Tibial nerve (tissue), 4 donors: ENCODE data around the gene ALAS1. TPM values are rescaled to one million over a fixed set of nuclear protein-coding genes. Genes with fewer than 3 reads are reported as not detected.

Source experiments
- DNase-seq, 2 donors: peaks; one replicate each; pipeline ENCODE4 v3.0.0-alpha.2; 2019; ENCODE audit warnings: low spot score in 2 of 2
- H3K27ac ChIP-seq, 4 donors: fragments of 200-600 bp; sonication (generic) in 3 of 4; one replicate each; pipeline ENCODE4 v1.5.1; 2017 to 2019; ENCODE audit warnings: mild to moderate bottlenecking in 1 of 4
- H3K27me3 ChIP-seq, 2 donors: fragments of 200-600 bp; sonication (generic) in 1 of 2; one replicate each; pipeline versions ENCODE4 v1.5.1 to v1.6.0; 2017 to 2019
- H3K36me3 ChIP-seq, 3 donors: fragments of 200-600 bp; sonication (generic); one replicate each; pipeline ENCODE4 v1.5.1; 2018 to 2019
- H3K4me1 ChIP-seq, 4 donors: fragments of 200-600 bp; sonication (generic) in 3 of 4; one replicate each; pipeline ENCODE4 v1.5.1; 2017 to 2019
- H3K4me3 ChIP-seq, 4 donors: fragments of 200-600 bp; sonication (generic) in 3 of 4; one replicate each; pipeline ENCODE4 v1.5.1; 2017 to 2019; ENCODE audit warnings: mild to moderate bottlenecking in 1 of 4, moderate library complexity in 1 of 4
- H3K9me3 ChIP-seq, 4 donors: fragments of 200-600 bp; sonication (generic) in 3 of 4; one replicate each; pipeline ENCODE4 v1.5.1; 2017 to 2019
- EP300 ChIP-seq, 2 donors: sonication (generic); formaldehyde crosslinking; IDR thresholded peaks; one replicate each; pipeline ENCODE4 v1.6.1; 2017; ENCODE audit warnings: antibody characterized with exemption in 2 of 2, mild to moderate bottlenecking in 1 of 2
- POLR2A ChIP-seq, 2 donors: fragments of 450-650 bp; IDR thresholded peaks; one replicate each; pipeline ENCODE4 v1.6.1; 2017; ENCODE audit warnings: antibody characterized with exemption in 2 of 2, mild to moderate bottlenecking in 2 of 2, moderate library complexity in 2 of 2
- WGBS, 2 donors: methylation state at CpG; one replicate each; pipeline ENCODE4 v1.1.5; 2018; 5-methylcytosine and 5-hydroxymethylcytosine counted together
- total RNA-seq, 4 donors: library from RNA; depleted of rRNA; stranded (reverse); fragments of >200 nt; gene quantifications; one replicate each; pipeline ENCODE4 v1.1.0, GENCODE V29; 2016
- TF ChIP-seq, protein P1 (sequence below), 5 experiments: fragments of 200-600 bp in 3 of 5; fragments of 450-650 bp in 2 of 5; sonication (generic) in 3 of 5; IDR thresholded peaks; one replicate each; pipeline ENCODE4 v1.5.1; 2016 to 2019; ENCODE audit warnings: antibody characterized with exemption in 5 of 5, mild to moderate bottlenecking in 3 of 5, moderate library complexity in 2 of 5

ALAS1 gene
- total RNA-seq, 4 donors from 2014 or later: 26.1 to 37.1 (median 32.0) TPM

DNA sequence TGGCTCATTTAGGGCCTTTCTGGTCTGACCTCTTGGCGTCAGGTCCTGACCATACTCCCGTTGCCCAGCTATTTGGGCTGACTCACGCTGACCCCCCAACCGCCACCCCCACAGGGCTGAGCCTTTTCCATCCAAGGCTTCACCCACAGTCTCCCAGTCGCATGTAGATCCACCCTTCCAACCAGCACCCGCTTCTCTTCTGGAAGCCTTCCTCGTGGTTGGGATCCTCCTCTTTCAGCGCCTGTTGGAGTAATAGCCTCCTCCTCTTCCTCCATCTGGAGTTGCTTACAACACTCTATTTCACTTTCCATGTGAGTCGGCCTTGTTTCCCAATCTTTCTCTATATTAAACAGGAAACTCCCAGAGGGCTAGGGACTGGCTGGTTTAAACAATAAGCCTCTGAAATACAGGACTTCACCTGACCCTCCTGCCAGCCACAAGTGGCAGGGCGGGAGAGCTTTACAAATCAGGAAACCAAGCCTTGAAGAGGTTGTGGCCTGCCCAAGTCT is 2.1 kb upstream of the ALAS1 start:
- DNase-seq: peak in 1 of 2 donors; percentile 60
- WGBS, 2 donors: 50 to 56% methylated on average over 10 of the region's 10 CpGs
- H3K27me3 ChIP-seq: no peaks in the 10 kb centered on the region
- H3K36me3 ChIP-seq: no peaks in the 10 kb centered on the region
- no peaks in the 10 kb centered on the region for H3K9me3 ChIP-seq
- peaks cover 0 to 71% (median 34%) of the 10 kb centered on the region in 4 donors for H3K4me1 ChIP-seq
- H3K4me3 ChIP-seq: no peak overlapping the region
- H3K27ac ChIP-seq: peak overlapping the region in 3 of 4 donors; percentile 81 to 90 (median 86)
- TF ChIP-seq, protein P1, sequence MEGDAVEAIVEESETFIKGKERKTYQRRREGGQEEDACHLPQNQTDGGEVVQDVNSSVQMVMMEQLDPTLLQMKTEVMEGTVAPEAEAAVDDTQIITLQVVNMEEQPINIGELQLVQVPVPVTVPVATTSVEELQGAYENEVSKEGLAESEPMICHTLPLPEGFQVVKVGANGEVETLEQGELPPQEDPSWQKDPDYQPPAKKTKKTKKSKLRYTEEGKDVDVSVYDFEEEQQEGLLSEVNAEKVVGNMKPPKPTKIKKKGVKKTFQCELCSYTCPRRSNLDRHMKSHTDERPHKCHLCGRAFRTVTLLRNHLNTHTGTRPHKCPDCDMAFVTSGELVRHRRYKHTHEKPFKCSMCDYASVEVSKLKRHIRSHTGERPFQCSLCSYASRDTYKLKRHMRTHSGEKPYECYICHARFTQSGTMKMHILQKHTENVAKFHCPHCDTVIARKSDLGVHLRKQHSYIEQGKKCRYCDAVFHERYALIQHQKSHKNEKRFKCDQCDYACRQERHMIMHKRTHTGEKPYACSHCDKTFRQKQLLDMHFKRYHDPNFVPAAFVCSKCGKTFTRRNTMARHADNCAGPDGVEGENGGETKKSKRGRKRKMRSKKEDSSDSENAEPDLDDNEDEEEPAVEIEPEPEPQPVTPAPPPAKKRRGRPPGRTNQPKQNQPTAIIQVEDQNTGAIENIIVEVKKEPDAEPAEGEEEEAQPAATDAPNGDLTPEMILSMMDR (IDR thresholded peaks at IDR 0.05): no peak
- TF ChIP-seq POLR2A (IDR thresholded peaks at IDR 0.05): no peak
- peak in 1 of 2 donors; percentile 62 for TF ChIP-seq EP300 (IDR thresholded peaks at IDR 0.05)

DNA sequence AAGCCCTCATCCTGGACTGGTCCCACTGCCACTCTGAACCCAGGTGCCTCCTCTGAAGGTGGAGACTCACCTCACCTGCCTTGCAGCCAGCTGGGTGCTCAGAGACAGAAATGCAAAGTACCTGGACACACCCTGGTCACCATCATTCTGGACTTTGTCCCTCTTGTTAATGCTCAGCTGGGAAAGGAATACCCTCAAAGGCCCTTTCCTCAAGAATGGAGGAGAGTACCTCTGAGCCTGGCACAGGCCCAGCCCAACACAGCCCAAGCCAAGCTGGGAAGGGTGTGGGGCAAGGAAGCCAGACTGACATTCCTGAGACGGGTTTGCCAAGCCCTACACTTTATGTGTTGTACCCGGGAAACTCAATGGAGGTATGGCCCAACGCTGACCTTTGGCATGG is 983 bp upstream of the ALAS1 start:
- H3K9me3 ChIP-seq: no peaks in the 10 kb centered on the region
- TF ChIP-seq EP300 (IDR thresholded peaks at IDR 0.05) (no peak), POLR2A (IDR thresholded peaks at IDR 0.05) (no peak)
- TF ChIP-seq, protein P1 (IDR thresholded peaks at IDR 0.05): no peak
- H3K36me3 ChIP-seq: peaks cover 0 to 5% (median 0%) of the 10 kb centered on the region in 3 donors
- no peaks in the 10 kb centered on the region for H3K27me3 ChIP-seq
- no peak overlapping the region for H3K4me3 ChIP-seq
- H3K27ac ChIP-seq: peak overlapping the region; percentile 16 to 90 (median 88)
- DNase-seq: no peak
- peaks cover 0 to 72% (median 30%) of the 10 kb centered on the region in 4 donors for H3K4me1 ChIP-seq
- 60 to 62% methylated on average over 3 of the region's 3 CpGs for WGBS, 2 donors

GRCh38 chr3:52197499-52197841 is 490 bp upstream of the ALAS1 start:
- H3K4me3 ChIP-seq: peak overlapping the region; percentile 69 to 96 (median 94)
- H3K27ac ChIP-seq: peak overlapping the region; percentile 16 to 90 (median 88)
- no peaks in the 10 kb centered on the region for H3K9me3 ChIP-seq
- DNase-seq: no peak
- WGBS, 2 donors: 46 to 49% methylated on average over 10 of the region's 10 CpGs
- H3K36me3 ChIP-seq: peaks cover 0 to 10% (median under 1%) of the 10 kb centered on the region in 3 donors
- TF ChIP-seq, protein P1 (IDR thresholded peaks at IDR 0.05): no peak
- TF ChIP-seq POLR2A (IDR thresholded peaks at IDR 0.05): no peak
- no peak for TF ChIP-seq EP300 (IDR thresholded peaks at IDR 0.05)
- H3K4me1 ChIP-seq: peaks cover 0 to 74% (median 30%) of the 10 kb centered on the region in 4 donors
- H3K27me3 ChIP-seq: no peaks in the 10 kb centered on the region

DNA sequence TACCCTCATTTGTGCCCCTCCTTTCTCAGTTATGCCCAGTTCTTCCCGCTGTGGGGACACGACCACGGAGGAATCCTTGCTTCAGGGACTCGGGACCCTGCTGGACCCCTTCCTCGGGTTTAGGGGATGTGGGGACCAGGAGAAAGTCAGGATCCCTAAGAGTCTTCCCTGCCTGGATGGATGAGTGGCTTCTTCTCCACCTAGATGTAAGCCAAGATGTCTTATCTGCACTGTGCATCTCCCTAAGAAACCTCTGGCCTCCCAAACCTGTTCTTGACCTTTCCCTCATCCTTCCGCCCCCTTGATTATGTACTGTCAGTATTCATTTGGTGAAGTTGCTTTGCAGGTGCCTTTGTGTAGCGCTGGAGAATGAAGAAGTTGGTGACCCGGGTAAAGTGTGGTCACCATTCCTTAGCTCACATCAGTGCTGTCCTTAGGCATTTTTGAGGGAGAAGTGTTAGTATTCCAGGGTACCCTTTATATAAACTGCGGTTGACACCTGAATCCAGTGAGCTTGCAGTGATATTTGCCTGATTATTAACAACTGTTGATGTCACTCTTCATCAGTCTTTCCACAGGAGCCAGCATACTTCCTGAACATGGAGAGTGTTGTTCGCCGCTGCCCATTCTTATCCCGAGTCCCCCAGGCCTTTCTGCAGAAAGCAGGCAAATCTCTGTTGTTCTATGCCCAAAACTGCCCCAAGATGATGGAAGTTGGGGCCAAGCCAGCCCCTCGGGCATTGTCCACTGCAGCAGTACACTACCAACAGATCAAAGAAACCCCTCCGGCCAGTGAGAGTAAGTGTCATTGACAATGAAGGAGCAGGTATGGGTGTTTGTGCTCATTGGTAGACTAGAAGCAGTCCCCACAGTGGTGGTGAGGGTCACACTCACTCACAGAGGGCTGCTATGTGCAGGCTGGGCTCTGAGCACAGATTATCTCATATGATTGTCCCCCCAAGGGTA is 966 bp downstream of the ALAS1 start:
- Histone ChIP-seq H3K4me1 (peaks cover 0 to 67% (median 30%) of the 10 kb centered on the region in 4 donors), H3K4me3 (peak overlapping the region; percentile 69 to 96 (median 94)), H3K27ac (peak overlapping the region; percentile 16 to 90 (median 88)), H3K27me3 (no peaks in the 10 kb centered on the region), H3K9me3 (no peaks in the 10 kb centered on the region), H3K36me3 (peaks cover 0 to 24% (median 4%) of the 10 kb centered on the region in 3 donors)
- DNase-seq: no peak
- WGBS, 2 donors: 41 to 48% methylated on average over 14 of the region's 14 CpGs
- TF ChIP-seq POLR2A (IDR thresholded peaks at IDR 0.05): no peak
- TF ChIP-seq EP300 (IDR thresholded peaks at IDR 0.05): no peak
- TF ChIP-seq, protein P1 (IDR thresholded peaks at IDR 0.05): no peak
